Neural cell (in vitro differentiated cells): ENCODE results near the gene CASR. TPM values are rescaled to one million over a fixed set of nuclear protein-coding genes. Genes with fewer than 3 reads are reported as not detected.
"Not testable (repeated sequence)": the region's sequence is repeated elsewhere in the genome, so short reads cannot be mapped to it uniquely, and the experiment has no call there.

Experiments
- H2AFZ ChIP-seq: fragments of 200-600, 300-800 bp; sonication (generic), shearing (Covaris generic); 2 replicates; pipeline ENCODE4 v1.6.0; 2014; ENCODE audit warnings: low read depth, mild to moderate bottlenecking, antibody characterized with exemption, low read length, moderate library complexity
- H3F3A ChIP-seq: fragments of 200-600 bp; shearing (Covaris generic); 2 replicates; pipeline ENCODE4 v1.6.1; 2016; ENCODE audit warnings: mild to moderate bottlenecking, moderate library complexity, mixed read lengths, antibody characterized with exemption, low read length; ENCODE audit not compliant: insufficient read depth, poor library complexity, severe bottlenecking
- H3K27ac ChIP-seq: fragments of 200-600, 300-800 bp; sonication (generic), shearing (Covaris generic); 2 replicates; pipeline ENCODE4 v1.5.1; 2014; ENCODE audit warnings: mild to moderate bottlenecking, low read length, moderate library complexity
- H3K27me3 ChIP-seq: fragments of 300-800, 200-600 bp; sonication (generic), shearing (Covaris generic); 2 replicates; pipeline ENCODE4 v1.6.0; 2014; ENCODE audit warnings: mild to moderate bottlenecking, low read depth, low read length, moderate library complexity; ENCODE audit not compliant: insufficient read depth
- H3K36me3 ChIP-seq: fragments of 300-800, 200-600 bp; sonication (generic), shearing (Covaris generic); 2 replicates; pipeline ENCODE4 v1.5.1; 2014; ENCODE audit warnings: mild to moderate bottlenecking, antibody characterized with exemption, low read length, moderate library complexity; ENCODE audit not compliant: insufficient read depth
- H3K4me2 ChIP-seq: fragments of 300-800, 200-600 bp; sonication (generic), shearing (Covaris generic); 2 replicates; pipeline ENCODE4 v1.6.0; 2014; ENCODE audit warnings: mild to moderate bottlenecking, low read length
- H3K4me3 ChIP-seq: fragments of 300-800, 200-600 bp; sonication (generic), shearing (Covaris generic); 2 replicates; pipeline ENCODE4 v1.5.1; 2014; ENCODE audit warnings: mild to moderate bottlenecking, low read length, moderate library complexity
- H3K79me2 ChIP-seq: fragments of 200-600 bp; shearing (Covaris generic); replicated peaks from 2 replicates; pipeline ENCODE4 v1.6.0; 2014; ENCODE audit warnings: mild to moderate bottlenecking, low read length, moderate library complexity; ENCODE audit not compliant: insufficient read depth
- H3K9ac ChIP-seq: fragments of 300-800, 200-600 bp; sonication (generic), shearing (Covaris generic); 2 replicates; pipeline ENCODE4 v1.6.1; 2016; ENCODE audit warnings: mild to moderate bottlenecking, low read length, mixed read lengths
- H3K9me2 ChIP-seq: fragments of 200-600 bp; shearing (Covaris generic); 2 replicates; pipeline ENCODE4 v1.6.1; 2016; ENCODE audit warnings: mild to moderate bottlenecking, low read length, mixed read lengths; ENCODE audit not compliant: insufficient read depth
- H3K9me3 ChIP-seq: fragments of 200-600, 300-800 bp; sonication (generic), shearing (Covaris generic); 2 replicates; pipeline ENCODE4 v1.6.1; 2016; ENCODE audit warnings: mild to moderate bottlenecking, mixed run types, low read length, moderate library complexity, mixed read lengths
- H4K20me1 ChIP-seq: fragments of 200-600 bp; shearing (Covaris generic); 2 replicates; pipeline ENCODE4 v1.6.1; 2016; ENCODE audit warnings: mild to moderate bottlenecking, mixed run types; ENCODE audit not compliant: insufficient read depth
- EP300 ChIP-seq: fragments of 450-650 bp; conservative IDR thresholded peaks from 2 replicates; pipeline ENCODE4 v1.6.1; 2014; ENCODE audit warnings: antibody characterized with exemption, mild to moderate bottlenecking, moderate library complexity; ENCODE audit not compliant: poor library complexity, severe bottlenecking
- EZH2 ChIP-seq: fragments of 200-600, 300-800 bp; shearing (Covaris generic), sonication (generic); IDR thresholded peaks from 2 replicates; pipeline ENCODE4 v1.6.1; 2014; ENCODE audit warnings: antibody characterized with exemption, low read length, borderline replicate concordance, mild to moderate bottlenecking; ENCODE audit not compliant: insufficient read depth, poor library complexity, severe bottlenecking
- MXI1 ChIP-seq: fragments of 450-650 bp; conservative IDR thresholded peaks from 2 replicates; pipeline ENCODE4 v1.6.1; 2014; ENCODE audit warnings: antibody characterized with exemption, mild to moderate bottlenecking; ENCODE audit not compliant: poor library complexity, severe bottlenecking
- POLR2AphosphoS5 ChIP-seq: IDR thresholded peaks from 2 replicates; pipeline ENCODE4 v1.6.1; 2012
- RAD21 ChIP-seq: fragments of 450-650 bp; conservative IDR thresholded peaks from 2 replicates; pipeline ENCODE4 v1.6.1; 2014; ENCODE audit warnings: antibody characterized with exemption, mild to moderate bottlenecking, moderate library complexity
- SMC3 ChIP-seq: fragments of 450-650 bp; conservative IDR thresholded peaks from 2 replicates; pipeline ENCODE4 v1.6.1; 2014; ENCODE audit warnings: antibody characterized with exemption, mild to moderate bottlenecking, moderate library complexity; ENCODE audit not compliant: poor library complexity
- polyA plus RNA-seq: library from polyadenylated mRNA; depleted of rRNA; stranded (reverse); fragments of >200 nt; gene quantifications from 2 replicates; pipeline ENCODE4 v1.2.3, GENCODE V29; 2014
- TF ChIP-seq, protein P1 (sequence below): IDR thresholded peaks from 2 replicates; pipeline ENCODE4 v1.6.1; 2012; ENCODE audit warnings: borderline replicate concordance

CASR gene
- polyA plus RNA-seq, 1 donor from 2014 or later: not detected

DNA sequence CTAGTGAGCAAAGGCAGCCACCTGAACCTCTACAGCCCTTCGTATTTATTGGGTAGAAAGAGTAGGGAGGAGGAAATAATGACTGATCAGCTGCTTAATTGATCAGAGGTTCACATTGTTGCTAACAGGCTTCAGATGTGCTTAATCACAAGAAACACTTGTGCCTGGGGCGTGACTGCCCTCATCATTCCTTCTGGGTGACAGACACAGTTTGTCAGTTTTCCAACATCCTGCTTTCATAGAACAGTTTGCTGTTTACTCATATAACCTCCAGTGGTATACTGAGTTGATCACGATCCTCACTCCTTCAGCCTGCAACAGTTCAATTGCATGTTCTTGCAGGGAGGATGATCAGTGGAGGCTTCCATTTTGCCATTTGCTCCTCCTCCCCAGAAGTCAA is 13.6 kb upstream of the CASR start:
- Histone ChIP-seq H4K20me1 (no peaks in the 10 kb centered on the region), H3K9me2 (no peaks in the 10 kb centered on the region), H3K9me3 (no peaks in the 10 kb centered on the region), H3K79me2 (no peaks in the 10 kb centered on the region), H3K4me2 (no peak overlapping the region), H3K9ac (no peak overlapping the region), H2AFZ (no peak overlapping the region), H3F3A (no peaks in the 10 kb centered on the region), H3K27me3 (no peaks in the 10 kb centered on the region), H3K27ac (no peak overlapping the region), H3K36me3 (no peaks in the 10 kb centered on the region), H3K4me3 (no peak overlapping the region)
- TF ChIP-seq RAD21: no peak
- TF ChIP-seq MXI1: no peak
- no peak for TF ChIP-seq POLR2AphosphoS5

DNA sequence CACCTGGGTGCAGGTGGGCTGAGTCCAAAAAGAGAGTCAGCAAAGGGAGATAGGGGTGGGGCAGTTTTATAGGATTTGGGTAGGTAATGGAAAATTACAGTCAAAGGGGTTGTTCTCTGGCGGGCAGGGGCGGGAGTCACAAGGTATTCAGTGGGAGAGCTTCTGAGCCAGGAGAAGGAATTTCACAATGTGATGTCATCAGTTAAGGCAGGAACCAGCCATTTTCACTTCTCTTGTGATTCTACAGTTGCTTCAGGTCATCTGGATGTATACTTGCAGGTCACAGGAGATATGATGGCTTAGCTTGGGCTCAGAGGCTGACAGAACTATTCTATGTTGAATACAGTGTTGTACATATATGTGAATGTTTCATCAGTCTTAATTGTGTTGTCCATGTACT is 12.1 kb upstream of the CASR start:
- not testable (repeated sequence) for H3K4me2 ChIP-seq, H3K4me3 ChIP-seq, H3K36me3 ChIP-seq, H3K9me2 ChIP-seq, H3F3A ChIP-seq, H3K27ac ChIP-seq, H3K79me2 ChIP-seq, H3K9me3 ChIP-seq, H3K27me3 ChIP-seq, H3K9ac ChIP-seq, H2AFZ ChIP-seq, H4K20me1 ChIP-seq

DNA sequence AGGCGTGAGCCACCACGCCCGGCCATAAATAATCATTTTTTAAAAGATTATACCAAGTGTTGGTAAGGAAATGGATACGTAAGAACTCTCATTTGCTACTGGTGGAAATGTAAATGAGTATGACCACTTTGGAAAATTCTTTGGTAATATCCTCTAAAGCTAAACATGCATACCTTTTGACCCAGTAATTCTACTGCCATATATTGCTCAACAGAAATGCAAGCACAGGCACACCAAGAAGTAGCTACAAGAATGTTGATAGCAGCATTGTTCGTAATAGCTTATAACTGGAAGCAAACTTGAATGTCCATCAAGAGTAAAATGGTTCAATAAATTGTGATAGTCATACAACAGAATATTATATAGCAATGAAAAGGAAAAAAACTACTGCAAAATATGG is 4.8 kb upstream of the CASR start:
- Histone ChIP-seq H3K9ac (no peak overlapping the region), H3K27me3 (peaks cover 26% of the 10 kb centered on the region), H3K4me3 (no peak overlapping the region), H4K20me1 (no peaks in the 10 kb centered on the region), H3K79me2 (no peaks in the 10 kb centered on the region), H2AFZ (no peak overlapping the region), H3K9me2 (no peaks in the 10 kb centered on the region), H3K4me2 (no peak overlapping the region), H3K9me3 (no peaks in the 10 kb centered on the region), H3K27ac (no peak overlapping the region), H3F3A (no peaks in the 10 kb centered on the region), H3K36me3 (no peaks in the 10 kb centered on the region)
- TF ChIP-seq, protein P1, sequence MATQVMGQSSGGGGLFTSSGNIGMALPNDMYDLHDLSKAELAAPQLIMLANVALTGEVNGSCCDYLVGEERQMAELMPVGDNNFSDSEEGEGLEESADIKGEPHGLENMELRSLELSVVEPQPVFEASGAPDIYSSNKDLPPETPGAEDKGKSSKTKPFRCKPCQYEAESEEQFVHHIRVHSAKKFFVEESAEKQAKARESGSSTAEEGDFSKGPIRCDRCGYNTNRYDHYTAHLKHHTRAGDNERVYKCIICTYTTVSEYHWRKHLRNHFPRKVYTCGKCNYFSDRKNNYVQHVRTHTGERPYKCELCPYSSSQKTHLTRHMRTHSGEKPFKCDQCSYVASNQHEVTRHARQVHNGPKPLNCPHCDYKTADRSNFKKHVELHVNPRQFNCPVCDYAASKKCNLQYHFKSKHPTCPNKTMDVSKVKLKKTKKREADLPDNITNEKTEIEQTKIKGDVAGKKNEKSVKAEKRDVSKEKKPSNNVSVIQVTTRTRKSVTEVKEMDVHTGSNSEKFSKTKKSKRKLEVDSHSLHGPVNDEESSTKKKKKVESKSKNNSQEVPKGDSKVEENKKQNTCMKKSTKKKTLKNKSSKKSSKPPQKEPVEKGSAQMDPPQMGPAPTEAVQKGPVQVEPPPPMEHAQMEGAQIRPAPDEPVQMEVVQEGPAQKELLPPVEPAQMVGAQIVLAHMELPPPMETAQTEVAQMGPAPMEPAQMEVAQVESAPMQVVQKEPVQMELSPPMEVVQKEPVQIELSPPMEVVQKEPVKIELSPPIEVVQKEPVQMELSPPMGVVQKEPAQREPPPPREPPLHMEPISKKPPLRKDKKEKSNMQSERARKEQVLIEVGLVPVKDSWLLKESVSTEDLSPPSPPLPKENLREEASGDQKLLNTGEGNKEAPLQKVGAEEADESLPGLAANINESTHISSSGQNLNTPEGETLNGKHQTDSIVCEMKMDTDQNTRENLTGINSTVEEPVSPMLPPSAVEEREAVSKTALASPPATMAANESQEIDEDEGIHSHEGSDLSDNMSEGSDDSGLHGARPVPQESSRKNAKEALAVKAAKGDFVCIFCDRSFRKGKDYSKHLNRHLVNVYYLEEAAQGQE: no peak
- TF ChIP-seq EP300 (no peak), POLR2AphosphoS5 (no peak), EZH2 (no peak), SMC3 (no peak)
